Brain microvascular endothelial cell (primary cell): ENCODE measurements around the gene PTPRD.

Experiments
- DNase-seq: peaks from one replicate; pipeline ENCODE4 v3.0.0-alpha.2; 2020
- H3K27ac ChIP-seq: fragments of 250-450 bp; sonication (Bioruptor Pico); 2 replicates; pipeline ENCODE4 v1.5.1; 2020; ENCODE audit warnings: mild to moderate bottlenecking, moderate library complexity
- H3K27me3 ChIP-seq: fragments of 250-450 bp; sonication (Bioruptor Pico); replicated peaks from 2 replicates; pipeline ENCODE4 v1.5.1; 2020; ENCODE audit warnings: mild to moderate bottlenecking
- H3K36me3 ChIP-seq: fragments of 250-450 bp; sonication (Bioruptor Pico); replicated peaks from 2 replicates; pipeline ENCODE4 v1.5.1; 2020; ENCODE audit warnings: mild to moderate bottlenecking
- H3K4me3 ChIP-seq: 2 replicates; pipeline ENCODE4 v1.5.1; 2011; ENCODE audit warnings: low read depth, mild to moderate bottlenecking, control low read depth, low read length, moderate library complexity
- CTCF ChIP-seq: IDR thresholded peaks from 2 replicates; pipeline ENCODE4 v1.5.1; 2011; ENCODE audit warnings: low read depth, mild to moderate bottlenecking, moderate library complexity, low read length, control low read depth, inconsistent platforms; ENCODE audit errors: missing control alignments
- in situ Hi-C: cut with HindIII; loops from 2 replicates; pipeline ENCODE4 v1.10.0; 2017; ENCODE audit warnings: low sequenced_read_pairs, low pct_ligation_motif_present

Gene PTPRD

GRCh38 chr9:9719373-9720112, 893.3 kb downstream of the PTPRD start:
- in situ Hi-C loops: no loop called here
- no peak overlapping the region for H3K27ac ChIP-seq
- DNase-seq: no peak
- H3K4me3 ChIP-seq: no peak overlapping the region
- TF ChIP-seq CTCF: no peak
- no peaks in the 10 kb centered on the region for H3K36me3 ChIP-seq
- H3K27me3 ChIP-seq: no peaks in the 10 kb centered on the region

- no peaks in the 10 kb centered on the region for H3K36me3 ChIP-seq
- in situ Hi-C loops: no loop called here
- no peaks in the 10 kb centered on the region for H3K27me3 ChIP-seq
- no peak for TF ChIP-seq CTCF
- DNase-seq: no peak
- no peak overlapping the region for H3K27ac ChIP-seq
- no peak overlapping the region for H3K4me3 ChIP-seq
These were observed 894.1 kb downstream of the PTPRD start for GRCh38 chr9:9718691-9719090.

- Histone ChIP-seq H3K36me3 (no peaks in the 10 kb centered on the region), H3K27ac (no peak overlapping the region), H3K27me3 (no peaks in the 10 kb centered on the region), H3K4me3 (no peak overlapping the region)
- no peak for DNase-seq
- no peak for TF ChIP-seq CTCF
- in situ Hi-C loops: no loop called here
These were observed 933.4 kb downstream of the PTPRD start for GRCh38 chr9:9679433-9679832.

- no peaks in the 10 kb centered on the region for H3K36me3 ChIP-seq
- no peak overlapping the region for H3K27ac ChIP-seq
- TF ChIP-seq CTCF: no peak
- in situ Hi-C loops: no loop called here
- H3K27me3 ChIP-seq: no peaks in the 10 kb centered on the region
- no peak for DNase-seq
- H3K4me3 ChIP-seq: no peak overlapping the region
These were observed 938.3 kb downstream of the PTPRD start for GRCh38 chr9:9674461-9674860.

GRCh38 chr9:9670454-9670853, 942.3 kb downstream of the PTPRD start:
- no peaks in the 10 kb centered on the region for H3K27me3 ChIP-seq
- TF ChIP-seq CTCF: no peak
- in situ Hi-C loops: no loop called here
- DNase-seq: no peak
- no peak overlapping the region for H3K4me3 ChIP-seq
- H3K36me3 ChIP-seq: no peaks in the 10 kb centered on the region
- no peak overlapping the region for H3K27ac ChIP-seq

GRCh38 chr9:9645006-9645405, 967.8 kb downstream of the PTPRD start:
- Histone ChIP-seq H3K27ac (no peak overlapping the region), H3K4me3 (no peak overlapping the region), H3K36me3 (no peaks in the 10 kb centered on the region), H3K27me3 (no peaks in the 10 kb centered on the region)
- no peak for TF ChIP-seq CTCF
- DNase-seq: no peak
- in situ Hi-C loops: no loop called here
